GM04503 (cell line): ENCODE measurements around the gene PAQR5.
"Not testable (repeated sequence)": the region's sequence is repeated elsewhere in the genome, so short reads cannot be mapped to it uniquely, and the experiment has no call there.

ENCODE experiments used
- DNase-seq: peaks from one replicate; pipeline ENCODE4 v3.0.0-alpha.2; 2012; ENCODE audit warnings: low read depth

PAQR5 gene

DNA sequence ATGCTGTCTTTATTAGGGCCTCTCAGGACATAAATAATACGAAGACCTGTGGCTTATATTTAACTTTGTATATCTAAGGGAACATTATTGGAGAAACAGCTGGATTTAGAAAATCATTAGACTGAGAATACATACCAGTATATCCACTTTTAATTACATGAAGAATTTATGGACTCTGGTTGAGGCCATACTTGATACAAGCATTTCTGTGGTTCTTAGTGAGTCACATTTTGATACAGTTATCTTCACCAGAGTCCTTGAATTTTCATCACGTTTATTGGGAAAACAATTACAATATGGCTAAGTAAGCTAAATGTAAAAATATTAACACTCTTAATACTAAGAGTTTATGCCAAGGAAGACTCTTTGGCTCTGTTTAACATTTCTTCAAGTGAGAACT is 125.3 kb downstream of the PAQR5 start:
- no peak for DNase-seq

DNA sequence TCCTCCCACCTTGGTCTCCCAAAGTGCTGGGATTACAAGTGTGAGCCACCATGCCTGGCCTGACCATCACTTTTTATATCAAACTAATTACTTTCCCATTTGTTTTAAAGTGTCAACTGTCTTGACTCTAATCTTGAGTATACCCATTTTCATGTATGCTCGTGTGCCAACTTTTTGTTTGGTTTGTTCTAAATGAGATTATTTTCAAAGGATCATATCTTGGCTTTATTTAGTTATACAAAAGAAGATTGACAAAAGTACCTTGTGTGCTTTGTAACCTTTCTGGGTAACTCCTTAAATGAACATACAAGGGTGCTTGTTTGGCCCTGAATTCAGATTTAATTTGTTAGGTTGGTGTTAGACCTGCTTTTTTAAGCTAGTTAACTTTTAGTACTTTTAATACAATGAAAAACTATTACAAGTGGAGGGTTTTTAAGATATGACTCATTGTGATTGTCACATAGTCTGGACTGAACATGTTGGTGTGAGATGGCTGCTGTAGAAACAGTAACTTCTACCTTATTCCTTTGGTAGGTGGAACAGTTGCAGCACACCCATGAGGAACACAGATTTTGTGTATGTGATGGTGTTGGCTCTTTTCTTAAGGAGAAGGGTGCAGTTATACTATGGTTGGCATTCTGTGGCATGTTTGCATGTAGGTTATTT is 126.2 kb downstream of the PAQR5 start:
- DNase-seq = no peak

GRCh38 chr15:69433831-69434230 is 135.1 kb downstream of the PAQR5 start:
- no peak for DNase-seq

- DNase-seq = no peak
These were observed 135.5 kb downstream of the PAQR5 start for GRCh38 chr15:69434238-69434637.

- DNase-seq = no peak
These were observed 136.0 kb downstream of the PAQR5 start for GRCh38 chr15:69434679-69435078.

GRCh38 chr15:69435985-69436384 is 137.3 kb downstream of the PAQR5 start:
- no peak for DNase-seq

DNA sequence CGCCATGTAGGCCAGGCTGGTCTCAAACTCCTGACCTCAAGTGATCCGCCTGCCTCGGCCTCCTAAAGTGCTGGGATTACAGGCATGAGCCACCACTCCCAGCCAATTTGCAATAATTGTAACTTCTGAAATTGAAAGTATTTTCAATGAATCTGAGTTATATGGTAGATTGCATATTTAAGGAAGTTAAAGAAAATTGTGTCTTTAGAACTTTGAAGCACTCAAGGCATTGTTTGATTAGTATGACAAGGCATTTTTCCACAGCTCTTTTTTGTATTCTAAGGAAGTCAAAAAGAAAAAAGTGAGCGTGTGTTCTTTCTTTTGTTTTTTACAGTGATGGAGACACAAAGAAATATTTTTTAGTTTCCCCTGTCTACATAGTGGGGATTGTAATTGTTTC is 138.2 kb downstream of the PAQR5 start:
- no peak for DNase-seq

GRCh38 chr15:69439623-69440022 is 140.9 kb downstream of the PAQR5 start:
- no peak for DNase-seq

DNA sequence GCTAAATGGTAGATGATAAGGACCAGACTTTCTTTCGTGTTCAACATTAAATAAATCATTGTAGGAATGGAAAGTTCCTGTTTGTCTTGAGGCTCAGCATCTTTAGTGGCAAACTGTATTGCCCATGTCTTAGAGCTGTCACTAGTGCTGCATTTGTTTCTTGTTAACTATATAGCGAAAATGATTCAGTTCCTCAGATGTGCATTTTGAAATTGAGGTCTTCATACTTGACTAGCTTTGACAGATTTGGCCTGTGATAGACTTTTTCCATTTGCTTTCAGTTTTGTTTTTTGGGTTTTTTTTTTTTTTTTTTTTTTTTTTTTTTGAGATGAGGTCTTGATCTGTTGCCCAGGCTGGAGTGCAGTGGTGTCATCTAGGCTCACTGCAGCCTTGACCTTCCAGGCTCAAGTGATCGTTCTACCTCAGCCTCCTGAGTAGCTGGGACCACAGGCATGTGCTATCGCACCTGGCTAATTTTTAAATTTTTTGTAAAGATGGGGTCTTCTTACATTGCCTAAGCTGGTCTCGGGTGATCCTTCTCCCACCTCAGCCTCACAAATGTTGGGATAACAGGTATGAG is 144.4 kb downstream of the PAQR5 start:
- no peak for DNase-seq

- no peak for DNase-seq
These were observed 146.0 kb downstream of the PAQR5 start for GRCh38 chr15:69444686-69445085.

DNA sequence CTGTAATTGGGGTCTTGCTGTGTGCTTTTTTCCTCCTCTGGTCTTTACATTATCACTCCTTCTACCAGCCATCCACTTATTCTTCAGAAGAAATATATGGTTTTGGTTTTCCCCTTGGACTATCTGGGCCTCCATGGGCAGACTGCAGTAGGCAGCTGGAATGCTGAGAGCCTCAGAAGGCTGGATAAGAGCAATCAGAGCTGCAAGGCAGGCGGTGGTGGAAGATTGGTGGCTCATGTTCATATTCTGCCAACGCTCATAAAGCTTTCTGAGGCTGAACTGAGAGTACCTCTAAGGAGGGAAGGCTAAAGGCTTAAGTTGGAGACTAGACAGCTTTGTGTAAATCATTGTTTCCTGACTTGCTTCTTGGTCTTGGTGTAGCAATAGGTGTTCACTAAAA is 148.2 kb downstream of the PAQR5 start:
- DNase-seq = no peak

- not testable (repeated sequence) for DNase-seq
These were observed 151.5 kb downstream of the PAQR5 start for GRCh38 chr15:69450221-69450620.

GRCh38 chr15:69450968-69451695 is 152.4 kb downstream of the PAQR5 start:
- no peak for DNase-seq

- no peak for DNase-seq
These were observed 153.4 kb downstream of the PAQR5 start for GRCh38 chr15:69451951-69452691.

DNA sequence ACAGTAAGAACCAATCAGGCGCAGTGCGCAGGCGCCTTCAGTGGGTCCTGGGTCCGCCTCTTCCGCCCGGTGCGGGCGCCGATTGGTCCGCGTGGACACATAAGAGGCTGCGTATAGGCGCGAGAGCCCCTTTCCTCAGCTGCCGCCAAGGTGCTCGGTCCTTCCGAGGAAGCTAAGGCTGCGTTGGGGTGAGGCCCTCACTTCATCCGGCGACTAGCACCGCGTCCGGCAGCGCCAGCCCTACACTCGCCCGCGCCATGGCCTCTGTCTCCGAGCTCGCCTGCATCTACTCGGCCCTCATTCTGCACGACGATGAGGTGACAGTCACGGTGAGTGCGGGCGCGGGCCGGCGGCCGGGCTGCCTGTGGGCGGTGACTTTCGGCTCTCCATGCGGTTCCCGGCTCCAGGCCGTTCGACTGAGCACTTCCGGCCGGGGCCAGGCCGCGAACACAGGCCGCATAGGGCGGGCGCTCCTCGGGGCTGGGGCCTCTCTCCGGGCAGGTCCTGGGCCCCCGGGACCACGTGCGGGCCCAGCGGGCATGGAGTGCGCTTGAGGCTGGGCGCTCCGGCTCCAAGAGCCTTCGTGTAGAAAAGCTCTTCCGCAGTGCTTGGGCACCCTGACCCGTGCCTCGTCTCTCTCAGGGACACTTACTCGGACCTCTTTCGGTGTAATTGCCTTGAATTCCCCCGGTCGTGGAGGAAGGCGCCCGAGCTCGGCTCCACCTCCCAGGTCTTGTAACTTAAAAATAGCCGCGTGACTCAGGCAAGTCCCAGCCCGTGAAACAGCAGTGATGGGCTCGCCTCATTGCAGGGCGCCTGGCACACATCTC is 154.2 kb downstream of the PAQR5 start, which contains the start of gene RPLP1:
Gene RPLP1, plus strand, starts transcription at position 127 of the 830 bp plus-strand sequence. Its CDS starts 131 bp downstream, at position 258.
- DNase-seq = peak; percentile 70

GRCh38 chr15:69454953-69455352 is 156.2 kb downstream of the PAQR5 start:
- no peak for DNase-seq

DNA sequence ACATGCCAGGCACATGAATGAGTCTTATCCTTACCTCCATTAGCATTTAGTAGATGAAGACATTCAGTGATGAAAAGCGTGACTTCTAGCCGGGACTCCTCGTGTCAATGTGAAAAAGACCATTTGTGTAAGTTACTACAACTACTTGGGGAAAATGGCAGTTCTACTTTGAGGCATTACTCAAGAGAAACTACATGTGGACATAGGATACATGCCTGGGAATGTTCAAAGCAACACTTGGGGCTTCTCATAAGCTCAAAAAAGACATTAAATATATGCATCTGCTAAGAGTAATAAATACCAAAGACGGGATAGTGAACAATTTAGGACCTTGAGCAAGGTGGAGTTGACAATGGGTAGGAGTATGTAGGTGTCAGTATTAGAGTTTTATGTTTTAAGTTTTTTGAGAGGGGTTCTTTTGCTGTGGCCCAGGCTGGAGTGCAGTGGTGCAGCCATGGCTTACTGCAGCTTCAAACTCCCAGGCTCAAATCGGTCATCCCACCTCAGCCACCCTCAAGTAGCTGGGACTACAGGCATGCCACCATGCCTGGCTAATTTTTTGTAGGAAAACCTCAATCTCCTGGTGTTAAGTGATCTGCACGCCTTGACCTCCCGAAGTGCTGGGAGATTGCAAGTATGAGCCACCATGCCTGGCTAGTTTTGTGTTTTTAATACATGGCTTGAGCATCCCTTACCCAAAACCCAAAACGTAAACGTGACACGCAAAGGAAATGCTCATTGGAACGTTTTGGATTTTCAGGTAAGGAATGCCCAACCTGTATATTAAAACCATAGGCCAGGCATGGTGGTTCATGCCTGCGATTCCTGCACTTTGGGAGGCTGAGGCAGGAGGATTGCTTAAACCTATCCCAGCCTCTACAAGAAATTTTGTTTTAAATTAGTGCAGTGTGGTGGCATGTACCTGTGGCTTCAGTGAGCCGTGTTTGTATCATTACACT is 157.8 kb downstream of the PAQR5 start:
- no peak for DNase-seq
